Kidney tubule cell (primary cell): ENCODE measurements around the gene CLIC3.

Source experiments
- DNase-seq: peaks from one replicate; pipeline ENCODE4 v3.0.0-alpha.2; 2018; ENCODE audit warnings: low spot score

CLIC3 gene

DNA sequence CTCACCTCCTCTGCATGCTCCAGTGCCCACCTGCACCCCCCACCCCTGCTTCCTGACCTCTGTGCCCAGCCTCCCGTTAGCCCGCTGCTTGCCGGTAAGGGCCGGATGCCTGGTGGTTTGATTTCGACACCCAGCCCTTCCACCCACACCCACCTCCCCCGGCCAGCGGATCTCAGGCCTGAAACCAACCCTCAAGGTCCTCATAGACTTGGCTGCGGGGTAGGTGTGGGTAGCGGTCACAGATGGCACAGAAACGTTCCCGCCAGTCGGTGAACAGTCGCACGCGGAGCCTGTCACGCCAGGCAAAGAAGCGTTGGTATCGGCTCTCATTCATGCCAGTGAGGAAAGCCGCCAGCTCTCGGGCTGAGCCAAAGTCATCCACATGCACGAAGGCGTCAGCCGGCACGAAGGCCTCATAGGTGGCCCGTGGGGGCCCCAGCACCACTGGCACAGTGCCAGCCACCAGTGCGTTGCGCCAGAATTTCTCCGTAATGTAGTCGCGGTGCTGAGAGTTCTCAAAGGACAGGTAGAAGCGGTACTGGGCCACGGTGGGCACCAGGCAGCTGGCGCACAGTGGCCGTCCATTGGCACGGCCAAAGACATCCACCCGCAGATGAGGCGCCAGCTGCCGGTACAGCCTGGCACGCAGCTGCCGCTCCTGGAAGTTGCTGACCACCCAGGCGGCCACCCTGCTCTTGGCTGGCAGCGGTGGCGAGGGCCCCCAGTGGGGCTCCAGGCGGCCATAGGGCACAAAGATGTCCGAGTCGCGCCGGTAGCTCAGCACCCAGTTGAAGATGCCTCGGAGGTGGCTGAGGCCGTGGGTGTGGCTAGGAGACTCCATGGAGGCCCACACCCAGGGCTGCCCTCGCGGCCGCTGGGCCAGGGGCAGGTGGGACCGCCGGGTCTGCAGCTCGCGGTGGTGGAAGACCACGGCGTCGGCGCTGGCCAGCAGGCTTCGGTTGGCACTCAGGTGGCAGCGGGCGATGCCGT, 34.5 kb upstream of the CLIC3 start:
- no peak for DNase-seq

DNA sequence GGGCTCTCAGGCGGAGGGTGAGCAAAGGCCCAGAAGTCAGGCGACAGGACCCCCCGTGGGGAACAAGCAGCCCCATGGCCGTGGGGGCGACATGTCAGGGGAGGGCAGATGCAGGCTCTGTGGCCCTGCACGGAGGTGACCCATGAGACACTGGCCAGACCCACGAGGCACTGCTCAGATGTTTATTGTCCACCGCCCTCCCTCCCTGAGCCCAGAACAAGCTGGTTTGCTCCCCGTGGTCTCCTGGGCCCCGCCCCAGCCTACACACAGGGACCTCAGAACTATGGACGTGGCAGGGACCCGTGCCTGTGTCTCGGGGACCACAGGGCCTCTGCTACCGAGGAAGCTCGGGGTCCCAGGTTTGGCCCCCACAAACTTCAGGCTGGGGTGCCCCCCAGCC, 33.6 kb upstream of the CLIC3 start:
- DNase-seq = no peak

DNA sequence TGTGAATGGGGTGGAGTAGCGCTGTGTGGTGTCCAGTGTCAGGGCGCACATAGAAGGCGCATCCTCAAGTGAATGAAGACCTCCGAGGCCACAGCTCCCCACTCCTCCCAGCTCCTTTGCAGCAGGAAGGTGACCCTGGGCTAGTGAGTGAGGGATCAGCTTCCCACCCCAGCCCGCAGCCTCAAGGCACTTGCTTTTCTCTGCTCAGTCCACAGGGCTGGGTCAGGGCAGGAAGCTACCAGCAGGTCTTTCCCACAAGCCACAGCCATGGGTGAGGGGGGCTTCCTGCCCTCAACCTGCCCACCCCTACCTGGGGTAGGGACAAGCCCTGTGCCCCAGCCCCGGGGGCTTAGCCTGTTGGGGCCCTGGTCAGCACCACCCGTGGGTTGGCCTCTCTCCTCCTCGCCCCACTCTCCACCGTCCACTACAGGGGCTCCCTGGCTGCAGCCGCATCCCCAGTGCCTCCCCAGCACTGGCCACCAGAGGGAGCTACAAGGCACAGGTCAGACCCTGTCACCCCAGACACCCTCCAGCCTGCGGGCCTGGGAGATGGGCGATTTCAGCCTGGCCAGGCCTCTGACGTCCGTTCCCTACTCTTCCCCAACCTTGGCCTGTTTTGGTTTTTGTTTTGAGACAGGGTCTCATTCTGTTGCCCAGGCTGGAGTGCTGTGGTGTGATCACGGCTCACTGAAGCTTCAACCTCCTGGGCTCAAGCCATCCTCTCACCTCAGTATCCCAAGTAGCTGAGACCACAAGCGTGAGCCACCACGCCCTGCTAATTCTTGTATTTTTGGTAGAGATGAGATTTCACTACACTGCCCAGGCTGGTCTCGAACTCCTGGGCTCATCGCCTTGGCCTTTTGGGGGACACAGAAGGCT, 32.9 kb upstream of the CLIC3 start:
- DNase-seq = peak; percentile 63

DNA sequence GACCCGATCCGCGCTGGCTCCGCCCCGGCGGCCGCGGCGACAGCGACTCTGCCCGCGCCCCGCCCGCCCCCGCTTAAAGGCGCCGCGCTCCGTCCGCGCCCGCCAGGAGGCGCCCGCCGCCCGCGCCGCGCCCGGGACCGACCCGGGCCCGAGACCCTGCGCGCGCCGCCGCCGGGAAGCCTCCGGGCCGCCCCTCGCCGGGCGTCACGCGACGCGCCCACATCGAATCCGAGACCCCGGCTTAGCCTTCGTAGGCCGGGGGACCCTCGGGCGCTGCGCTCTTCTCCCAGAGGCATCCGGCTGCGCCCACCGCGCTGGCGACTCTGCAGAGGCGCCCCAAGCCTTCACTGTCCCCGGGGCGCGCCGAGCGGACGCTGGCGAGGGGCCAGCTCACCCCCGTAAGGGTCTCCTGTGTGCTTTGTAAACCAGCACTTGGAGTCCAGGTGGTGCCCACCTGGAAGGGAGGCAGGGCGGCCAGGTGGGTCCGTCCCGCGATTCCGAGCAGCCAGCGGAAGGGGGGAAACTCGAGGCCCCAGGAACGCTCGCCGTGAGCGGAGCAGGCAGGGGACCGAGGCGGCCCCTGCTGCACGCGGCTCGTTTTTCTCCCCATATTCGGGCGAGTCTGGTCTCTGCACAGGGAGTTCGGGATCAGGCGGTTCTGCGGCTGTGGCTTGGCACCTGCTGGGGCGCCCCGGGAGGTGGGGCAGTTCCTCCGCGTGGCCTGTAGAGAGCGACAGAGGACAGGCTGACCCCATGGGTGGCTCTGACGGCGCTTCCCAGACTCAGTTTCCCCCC, 32.1 kb upstream of the CLIC3 start:
- peak; percentile 59 for DNase-seq

DNA sequence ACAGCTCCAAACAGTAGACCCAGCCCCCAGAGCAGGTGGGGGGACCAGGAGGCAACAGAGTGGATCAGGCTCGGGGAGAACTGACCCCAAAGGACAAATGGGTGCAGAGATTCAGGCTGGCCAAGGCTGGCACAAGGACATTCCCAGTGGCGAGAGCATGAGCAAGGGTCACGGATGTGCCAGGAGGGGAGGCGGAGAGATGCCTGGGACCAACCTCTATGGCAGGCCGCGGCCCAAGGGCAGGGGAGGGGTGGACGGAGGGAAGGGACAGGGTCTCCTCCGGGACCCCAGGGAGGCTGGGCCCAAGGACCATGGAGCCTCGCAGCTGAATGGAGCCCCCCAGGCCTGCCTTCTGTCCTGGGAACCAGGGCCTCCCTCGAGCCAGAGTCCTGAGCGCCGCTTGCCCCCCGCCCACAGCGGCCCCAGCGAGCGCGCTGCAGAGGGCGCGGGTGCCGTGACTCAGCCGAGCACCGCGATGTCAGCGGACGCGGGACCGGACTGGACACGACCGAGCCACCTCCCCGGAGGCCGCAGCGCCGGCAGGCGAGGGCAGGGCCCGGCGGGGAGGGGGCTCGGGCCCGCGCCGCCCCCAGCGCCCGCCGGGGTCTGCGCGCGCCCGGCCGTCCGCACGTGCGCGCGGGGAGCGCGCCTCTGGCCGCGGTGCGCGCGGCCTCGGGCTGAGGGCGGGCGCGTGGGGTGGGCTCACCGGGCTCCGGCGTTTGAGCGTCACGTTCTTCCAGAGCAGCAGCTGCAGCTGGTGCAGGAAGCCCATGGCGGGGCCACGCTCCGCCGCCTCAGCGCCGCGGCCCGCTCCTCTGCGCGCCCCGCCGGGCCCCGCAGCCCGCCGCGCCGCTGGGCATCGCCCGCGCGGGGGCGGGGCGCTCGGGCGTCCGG, 31.2 kb upstream of the CLIC3 start, which contains the start of gene ABCA2:
Gene ABCA2 (minus strand): TSS at position 869 of the 894 bp plus-strand sequence. CDS start 97 bp downstream, at position 772.
- no peak for DNase-seq

DNA sequence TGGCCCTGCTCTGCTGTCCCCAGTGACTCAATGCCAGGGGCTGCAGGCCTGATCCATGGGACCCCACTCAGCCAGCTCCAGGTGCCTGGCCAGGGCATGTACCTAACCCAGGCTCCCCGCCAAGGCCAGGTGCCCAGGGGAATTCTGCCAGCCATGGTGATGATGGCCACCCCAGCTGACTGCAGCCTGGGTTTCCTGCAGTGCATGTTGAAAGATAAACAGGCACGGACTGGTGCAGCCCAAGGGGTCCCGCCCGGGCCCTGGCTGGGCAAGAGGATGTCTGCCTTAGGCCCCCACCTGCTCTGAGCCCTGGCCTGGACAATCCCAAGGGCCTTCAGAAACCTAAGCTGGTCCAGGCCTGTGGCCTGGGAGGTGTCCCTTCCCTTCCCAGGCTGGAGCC, 30.5 kb upstream of the CLIC3 start:
- no peak for DNase-seq

DNA sequence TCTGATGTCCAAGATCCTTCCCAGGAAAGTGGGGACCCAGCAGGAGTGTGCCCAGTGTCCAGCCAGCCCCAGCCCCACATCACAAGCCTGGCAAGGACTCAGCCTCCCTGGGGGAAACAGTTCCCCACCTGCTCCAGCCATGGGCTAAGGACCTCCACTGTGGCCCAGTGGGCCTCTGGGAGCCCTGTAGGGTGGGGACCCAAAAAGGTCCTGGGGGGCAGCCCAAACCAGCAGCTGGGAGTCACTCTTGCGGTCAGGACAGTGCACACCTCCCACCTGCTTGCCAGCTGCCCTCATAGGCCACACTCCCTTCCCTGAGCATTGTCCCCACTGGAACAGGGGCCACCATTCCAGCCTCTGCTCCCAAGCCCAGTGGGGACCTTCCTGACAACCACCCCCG, 30.0 kb upstream of the CLIC3 start:
- no peak for DNase-seq

DNA sequence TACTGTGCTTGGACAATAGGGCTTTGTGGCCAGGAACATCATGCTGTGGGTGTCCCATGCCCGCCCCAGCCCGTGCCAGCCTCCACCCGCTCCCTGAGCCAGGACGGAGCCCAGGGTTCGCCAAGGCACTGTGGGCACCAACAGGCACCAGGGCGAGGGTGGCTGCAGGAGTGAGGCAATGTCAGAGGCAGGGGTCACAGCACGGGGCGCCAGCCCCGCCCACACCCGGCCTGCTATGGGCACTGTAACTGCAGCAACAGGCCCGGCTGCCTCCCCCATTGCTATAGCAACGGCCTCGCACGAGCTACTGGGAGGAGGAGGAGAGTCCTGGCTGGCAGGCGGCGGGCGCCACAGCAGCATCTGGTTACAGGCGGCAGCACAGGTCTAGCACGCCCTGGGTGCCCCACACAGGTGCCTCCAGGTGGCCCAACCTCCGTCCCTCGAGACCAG, 29.2 kb upstream of the CLIC3 start:
- peak; percentile 74 for DNase-seq

DNA sequence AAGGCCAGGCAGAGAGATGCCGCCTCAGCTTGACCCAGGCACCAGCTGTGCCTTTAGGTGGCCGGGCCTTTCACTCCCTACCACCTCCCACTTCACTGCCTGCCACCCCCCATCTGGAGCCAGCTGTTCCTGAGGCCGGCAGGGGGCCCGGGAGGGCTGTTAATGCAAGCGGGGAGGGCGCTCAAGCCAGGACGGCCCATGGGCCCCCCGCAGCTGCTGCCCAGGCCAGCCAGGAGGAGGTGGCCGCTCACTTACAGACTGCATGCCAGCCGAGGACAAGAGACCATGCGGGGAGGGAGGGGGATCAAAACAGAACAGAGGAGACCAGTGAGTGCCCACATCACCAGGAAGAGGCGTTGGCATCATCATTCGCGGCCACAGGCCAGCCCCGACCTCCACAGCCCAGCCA, 27.2 kb upstream of the CLIC3 start:
- no peak for DNase-seq

DNA sequence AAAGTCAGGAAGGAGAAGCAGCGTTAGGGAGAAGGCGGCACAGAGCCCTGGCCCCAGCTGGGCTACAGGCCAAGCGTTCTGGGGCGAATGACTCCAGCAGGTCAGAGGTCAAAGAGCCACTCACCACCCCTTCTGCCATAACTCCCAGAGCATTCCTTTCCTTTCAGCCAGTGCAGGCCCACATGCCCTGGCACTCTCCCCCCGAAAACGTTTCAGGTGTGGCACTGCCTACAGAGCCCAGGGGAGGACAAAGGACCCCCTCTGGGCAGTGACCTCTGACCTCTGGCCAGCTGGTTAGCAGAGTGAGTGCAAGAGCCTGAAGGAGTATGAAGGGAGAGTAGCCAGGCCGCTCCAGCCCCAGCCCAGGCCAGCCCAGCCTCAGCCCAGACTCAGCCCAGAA, 26.8 kb upstream of the CLIC3 start:
- no peak for DNase-seq

DNA sequence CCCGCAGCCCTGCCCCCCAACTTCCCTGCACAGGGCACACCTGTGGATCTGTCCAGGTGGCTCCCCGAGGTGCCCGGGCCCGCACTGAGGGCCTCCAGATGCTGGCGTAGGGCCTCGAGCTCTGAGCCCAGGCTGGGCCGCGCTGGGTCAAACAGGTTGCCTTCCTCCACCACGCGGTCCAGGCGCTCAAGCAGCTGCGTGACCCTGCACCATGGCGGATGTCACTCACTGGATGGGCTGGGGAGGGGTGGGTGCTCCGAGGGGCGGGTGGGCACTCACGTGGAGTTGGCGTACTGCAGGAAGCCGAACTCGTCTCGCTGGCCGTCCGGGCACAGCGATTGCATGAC, 26.3 kb upstream of the CLIC3 start:
- no peak for DNase-seq

DNA sequence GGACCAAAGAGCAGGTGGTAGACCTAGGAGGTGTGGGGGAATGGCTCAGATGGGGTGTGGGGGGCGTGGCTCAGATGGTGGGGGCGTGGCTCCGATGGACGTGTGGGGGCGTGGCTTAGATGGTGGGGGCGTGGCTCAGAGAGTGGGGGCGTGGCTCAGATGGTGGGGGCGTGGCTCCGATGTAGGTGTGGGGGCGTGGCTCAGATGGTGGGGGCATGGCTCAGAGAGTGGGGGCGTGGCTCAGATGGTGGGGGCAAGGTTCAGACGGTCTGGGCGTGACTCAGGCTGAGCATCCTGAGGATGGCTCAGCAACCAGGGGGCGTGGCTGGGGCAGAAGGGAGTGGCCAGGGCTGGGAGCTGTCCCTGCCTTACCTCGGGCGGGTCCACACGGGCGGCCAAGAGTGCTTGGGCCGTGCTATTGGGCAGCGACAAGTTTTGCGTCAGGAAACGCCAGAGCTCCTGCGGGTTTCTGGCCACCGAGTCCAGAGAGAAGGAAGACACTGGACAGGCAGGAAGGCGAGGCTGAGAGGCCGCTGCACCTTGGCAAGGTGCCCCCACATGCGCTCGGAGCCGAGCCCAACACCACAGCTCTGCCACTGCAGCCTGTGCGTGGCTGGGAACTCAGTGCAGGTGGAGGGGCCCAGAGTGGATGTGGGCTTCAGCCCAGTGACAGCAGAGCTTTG, 25.8 kb upstream of the CLIC3 start:
- DNase-seq = peak; percentile 87

DNA sequence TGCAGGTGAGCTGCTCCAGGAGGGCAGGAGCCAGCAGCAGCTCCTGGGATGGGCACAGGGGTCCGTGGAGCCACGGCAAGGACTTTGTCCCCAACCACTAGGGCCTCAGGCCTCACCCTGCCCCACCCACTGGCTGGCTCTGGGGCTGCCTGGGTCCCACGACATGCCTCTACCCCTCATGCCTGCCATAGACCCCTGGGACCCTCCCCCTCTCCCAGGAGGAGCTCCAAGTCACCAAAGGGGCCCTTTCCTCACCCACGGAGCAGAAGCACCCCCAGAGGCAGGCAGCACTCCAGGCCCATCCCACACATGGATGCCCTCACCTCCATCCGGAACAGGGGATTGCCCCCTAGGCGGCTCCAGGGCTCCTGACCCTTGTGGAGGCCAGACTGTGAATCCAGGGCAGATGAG, 25.2 kb upstream of the CLIC3 start:
- DNase-seq = no peak

DNA sequence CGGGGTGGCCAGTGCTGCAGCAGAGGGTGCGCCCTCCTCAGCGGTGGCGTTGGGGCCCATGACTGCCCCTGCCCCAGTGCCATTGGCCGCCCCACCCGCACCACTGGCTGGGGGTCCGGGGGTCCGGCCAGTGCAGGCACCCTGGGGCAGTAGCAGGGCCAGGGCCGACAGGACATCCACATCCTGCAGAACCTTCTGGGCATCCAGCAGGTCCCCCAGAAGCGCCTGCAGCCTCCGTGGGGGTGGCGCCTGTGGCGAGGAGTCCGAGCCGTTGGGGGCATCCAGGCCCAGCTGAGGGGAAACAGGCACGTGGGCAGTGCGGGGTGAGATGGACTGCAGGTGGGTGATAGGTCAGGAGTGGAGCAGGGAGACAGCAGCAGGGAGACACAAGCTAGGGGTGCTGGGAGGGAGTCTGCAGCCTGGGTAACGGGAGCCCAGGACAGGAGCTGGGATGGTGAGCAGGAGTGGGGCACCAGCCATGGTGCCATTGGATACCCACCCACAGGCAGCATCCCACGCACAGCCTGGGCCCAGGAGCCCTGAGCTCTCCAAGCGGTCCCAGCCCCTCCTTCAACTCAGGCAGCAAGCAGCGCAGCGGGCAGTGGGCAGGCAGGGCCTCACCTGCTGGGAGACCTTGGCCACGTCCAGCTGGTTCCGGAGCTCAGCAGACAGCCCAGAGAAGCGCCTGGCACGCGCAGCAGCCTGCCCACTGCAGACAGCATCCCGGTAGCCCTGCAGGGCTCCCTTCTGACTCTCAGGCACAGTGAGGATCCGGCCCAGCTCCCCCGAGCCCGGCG, 24.6 kb upstream of the CLIC3 start:
- no peak for DNase-seq

DNA sequence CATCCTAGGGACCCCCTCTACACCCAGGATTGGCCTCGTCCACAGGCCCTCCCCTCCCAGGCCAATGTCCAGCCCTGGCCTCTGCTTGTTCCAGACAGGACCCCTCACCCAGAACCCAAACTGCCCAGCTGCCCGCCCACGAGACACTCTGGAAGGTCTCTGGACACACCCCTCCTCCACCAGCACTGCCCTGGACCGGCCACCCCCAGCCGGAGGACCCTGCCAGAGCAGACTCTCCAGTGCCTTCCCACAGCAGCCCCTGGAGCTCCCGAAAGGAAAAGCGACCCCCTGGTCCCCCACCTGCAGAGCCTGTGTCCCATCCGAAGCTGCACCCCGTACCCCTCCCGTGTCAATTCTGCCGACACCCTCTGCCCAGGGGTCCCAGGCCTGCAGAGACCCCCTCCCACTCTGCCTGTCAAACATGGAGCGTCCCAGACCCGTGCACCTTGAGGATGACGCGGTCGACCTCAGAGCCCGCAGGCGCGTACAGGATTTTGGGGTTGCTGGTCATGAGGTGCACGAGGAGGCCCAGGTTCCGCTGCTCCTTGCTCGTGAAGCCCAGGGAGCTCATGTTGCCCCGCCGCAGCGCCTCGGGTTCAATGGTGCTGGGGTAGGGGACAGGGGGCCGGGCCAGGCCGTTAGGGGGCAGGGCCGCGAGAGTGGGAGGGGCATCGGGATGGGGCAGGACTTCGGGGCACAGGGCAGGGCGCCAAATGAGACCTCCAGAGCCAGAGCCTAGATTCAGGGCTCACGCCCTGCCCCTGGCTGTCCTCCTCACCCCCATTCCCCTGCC, 23.7 kb upstream of the CLIC3 start:
- no peak for DNase-seq

DNA sequence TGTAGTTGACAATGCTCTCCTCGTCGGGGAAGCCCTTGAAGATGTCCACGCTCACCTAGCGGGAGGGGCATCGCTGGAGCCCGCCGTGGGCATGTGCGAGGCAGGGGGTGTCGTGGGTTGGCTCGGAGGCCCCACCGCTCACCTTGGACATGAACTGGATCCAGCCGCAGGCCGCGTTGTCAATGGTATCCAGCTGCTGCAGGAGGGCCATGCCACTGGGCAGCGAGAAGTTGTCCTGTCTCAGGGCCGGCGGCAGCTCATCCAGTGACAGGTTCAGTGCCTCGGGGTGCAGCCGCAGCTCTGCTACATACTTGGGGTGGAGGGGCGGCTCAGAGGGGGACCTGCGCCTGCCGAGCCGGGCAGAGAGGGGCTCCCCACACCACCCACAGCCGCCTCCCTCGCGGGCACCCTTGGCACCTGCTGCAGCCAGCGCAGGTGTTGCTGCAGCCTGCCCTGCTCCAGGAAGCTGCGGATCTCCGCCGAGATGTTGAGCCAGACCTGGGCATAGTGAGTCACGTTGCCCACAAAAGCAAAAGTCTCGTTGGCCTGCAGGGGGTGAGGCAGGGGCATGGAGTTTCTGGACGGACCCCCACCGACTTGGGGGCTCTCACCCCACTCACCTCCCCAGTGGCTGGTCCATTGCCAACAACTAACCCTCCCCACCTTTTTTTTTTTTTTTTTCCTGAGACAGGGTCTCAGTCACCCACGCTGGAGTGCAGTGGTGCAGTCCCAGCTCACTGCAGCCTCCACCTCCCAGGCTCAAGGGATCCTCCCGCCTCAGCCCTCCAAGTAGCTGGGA, 22.6 kb upstream of the CLIC3 start:
- no peak for DNase-seq

DNA sequence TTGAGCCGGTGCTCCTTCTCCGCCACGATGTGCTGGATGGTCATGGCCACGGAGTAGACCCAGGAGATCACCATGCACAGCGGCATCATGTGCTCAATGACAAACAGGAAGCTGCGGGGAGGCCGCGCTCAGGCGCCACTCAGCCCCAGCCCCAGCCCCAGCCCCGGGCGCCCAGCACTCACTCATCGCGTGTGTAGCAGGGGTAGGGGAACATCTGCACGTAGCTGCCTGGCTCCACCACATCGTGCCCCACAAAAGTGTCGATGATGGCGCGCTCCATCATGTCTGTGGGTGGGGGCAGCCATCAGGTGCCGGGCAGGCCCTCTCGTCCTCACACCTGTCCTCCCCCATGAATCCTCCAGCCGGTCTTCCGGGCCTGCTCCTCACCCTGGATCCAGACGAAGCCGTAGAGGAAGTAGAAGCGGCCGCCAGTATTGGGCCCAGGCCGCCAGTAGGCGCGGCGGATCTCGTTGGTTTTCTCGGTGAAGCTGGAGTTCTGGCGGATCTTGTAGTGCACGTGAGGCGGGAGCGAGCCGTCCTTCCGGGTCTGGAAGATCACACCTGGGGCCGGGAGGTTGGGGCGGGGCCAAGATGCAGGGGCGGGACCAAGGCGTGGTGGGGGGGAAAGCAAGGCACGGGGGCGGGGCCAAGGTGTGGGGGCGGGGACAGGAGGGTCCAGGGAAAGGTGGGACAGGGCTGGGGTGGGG, 21.6 kb upstream of the CLIC3 start:
- DNase-seq = no peak
